Daoy (cell line): ENCODE results near the gene ABHD8. TPM values are rescaled to one million over a fixed set of nuclear protein-coding genes. Genes with fewer than 3 reads are reported as not detected.

Experiments
- DNase-seq: peaks from one replicate; pipeline ENCODE4 v3.0.0-alpha.2; 2015; ENCODE audit warnings: low read depth
- total RNA-seq: library from RNA; depleted of rRNA; stranded (reverse); fragments of >200 nt; shearing (Covaris generic); gene quantifications from 2 replicates; pipeline ENCODE4 v1.2.3, GENCODE V29; 2014; rRNA removed

ABHD8 gene, protein sequence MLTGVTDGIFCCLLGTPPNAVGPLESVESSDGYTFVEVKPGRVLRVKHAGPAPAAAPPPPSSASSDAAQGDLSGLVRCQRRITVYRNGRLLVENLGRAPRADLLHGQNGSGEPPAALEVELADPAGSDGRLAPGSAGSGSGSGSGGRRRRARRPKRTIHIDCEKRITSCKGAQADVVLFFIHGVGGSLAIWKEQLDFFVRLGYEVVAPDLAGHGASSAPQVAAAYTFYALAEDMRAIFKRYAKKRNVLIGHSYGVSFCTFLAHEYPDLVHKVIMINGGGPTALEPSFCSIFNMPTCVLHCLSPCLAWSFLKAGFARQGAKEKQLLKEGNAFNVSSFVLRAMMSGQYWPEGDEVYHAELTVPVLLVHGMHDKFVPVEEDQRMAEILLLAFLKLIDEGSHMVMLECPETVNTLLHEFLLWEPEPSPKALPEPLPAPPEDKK
- total RNA-seq = 7.6 and 11.6 TPM in 2 replicates

GRCh38 chr19:17303167-17303939 is at the start of gene ABHD8:
TSS of gene ABHD8 (minus strand) at chr19:17303425. CDS start at chr19:17301616, 1,809 bp downstream.
- peak; percentile 95 for DNase-seq

DNA sequence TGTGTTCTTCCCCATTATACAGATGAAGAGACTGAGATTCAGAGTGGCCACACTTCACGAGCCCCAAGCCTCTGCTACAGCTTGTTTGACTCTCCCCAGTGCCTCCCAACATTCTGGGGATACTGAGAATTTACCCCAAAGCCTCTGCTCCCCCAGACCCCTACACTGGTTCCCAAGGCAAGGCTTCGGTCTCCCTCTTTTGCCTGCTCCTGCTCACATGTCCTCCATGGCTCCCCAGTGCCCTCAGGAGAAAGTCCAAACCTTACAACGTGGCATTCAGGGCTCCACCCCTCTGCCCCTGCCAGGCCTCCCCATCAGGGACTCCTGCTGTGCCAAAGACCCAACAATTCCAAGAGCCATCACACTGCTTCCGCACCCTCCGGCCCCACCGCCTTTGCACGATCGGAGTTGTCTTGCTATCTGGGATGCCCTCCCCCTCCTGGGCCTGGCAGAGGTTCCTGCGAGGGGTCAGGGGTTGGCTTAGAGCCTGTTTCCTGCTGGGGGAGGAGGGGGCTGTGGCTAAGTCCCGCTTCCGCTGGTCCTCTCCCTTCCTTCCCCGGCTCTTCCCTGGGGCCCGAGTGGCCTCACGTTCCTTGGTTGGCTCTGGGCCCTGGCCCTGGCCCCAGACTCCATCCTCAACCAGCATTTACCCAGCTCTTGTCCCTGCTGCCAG is 49.5 kb upstream of the ABHD8 start:
- DNase-seq = no peak

- DNase-seq = no peak
Measured at GRCh38 chr19:17351815-17352435, 48.7 kb upstream of the ABHD8 start.

DNA sequence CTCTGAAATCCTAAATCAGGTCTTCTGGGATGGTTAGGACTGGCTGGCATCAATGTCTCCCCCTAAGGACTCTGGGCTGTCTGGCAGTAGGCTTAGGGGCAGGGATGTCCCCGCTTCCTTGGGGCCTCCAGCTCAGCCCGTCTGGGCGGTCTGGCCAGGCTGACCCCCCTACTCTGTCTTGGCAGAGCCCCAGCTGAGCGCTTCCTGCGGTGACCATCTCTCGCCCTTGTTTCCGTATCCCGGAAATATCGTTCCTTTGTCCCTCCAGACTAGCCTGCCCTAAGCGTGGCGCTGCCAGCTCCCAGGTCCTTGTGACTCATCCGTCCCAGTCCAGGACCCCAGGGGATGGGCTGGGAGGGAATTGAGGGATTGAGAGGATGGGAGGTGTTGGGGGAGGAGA is 45.5 kb upstream of the ABHD8 start:
- peak; percentile 90 for DNase-seq

- DNase-seq = no peak
Measured at GRCh38 chr19:17347877-17348276, 44.7 kb upstream of the ABHD8 start.

DNA sequence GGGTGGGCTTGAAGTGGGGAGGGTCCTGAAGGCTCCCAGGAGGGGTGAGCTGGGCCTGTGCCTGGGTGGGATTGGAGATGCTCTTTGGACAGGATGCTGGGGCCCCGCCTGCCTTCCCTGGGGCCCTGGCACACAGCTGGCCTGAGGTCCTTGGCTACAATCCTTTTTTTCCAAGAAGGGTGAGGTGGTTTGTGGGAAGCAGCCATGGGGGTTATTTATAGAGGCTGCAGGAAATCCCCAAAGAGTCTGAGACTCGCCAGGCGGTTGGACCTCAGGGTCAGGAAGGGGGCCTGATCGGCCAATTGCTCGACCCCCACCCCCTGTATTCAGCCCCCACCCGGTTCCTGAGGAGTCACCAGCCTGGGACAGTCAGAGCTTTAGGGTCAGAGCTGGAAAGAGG is 44.1 kb upstream of the ABHD8 start:
- DNase-seq = peak; percentile 64

DNA sequence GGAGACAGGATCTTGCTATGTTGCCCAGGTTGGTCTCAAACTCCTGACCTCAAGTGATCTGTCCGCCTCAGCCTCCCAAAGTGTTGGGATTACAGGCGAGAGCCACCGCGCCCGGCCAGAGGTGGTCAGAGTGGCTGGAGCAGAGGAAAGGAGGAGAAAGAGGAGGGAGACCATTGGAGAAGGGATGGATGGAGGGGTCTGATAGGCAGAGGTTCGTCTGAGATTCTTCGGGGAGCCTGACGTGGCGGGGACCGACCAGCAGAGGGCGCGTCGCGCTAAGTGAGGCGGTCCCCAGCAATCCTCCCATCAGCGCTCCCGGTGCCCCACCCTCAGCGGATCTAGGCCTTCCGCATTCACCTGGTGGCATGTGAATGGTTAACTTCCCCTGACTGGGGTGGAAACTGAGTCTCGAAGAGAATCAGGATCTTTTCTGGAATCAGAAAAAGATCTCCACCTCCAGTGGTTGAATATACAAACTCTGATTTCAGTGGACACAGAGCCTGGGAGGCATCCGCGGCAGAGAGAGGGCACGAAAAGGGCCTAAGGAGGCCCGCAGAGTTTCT is 43.0 kb upstream of the ABHD8 start:
- DNase-seq = peak; percentile 83

- no peak for DNase-seq
Measured at GRCh38 chr19:17341845-17342244, 38.6 kb upstream of the ABHD8 start.

- no peak for DNase-seq
Measured at GRCh38 chr19:17341386-17341785, 38.2 kb upstream of the ABHD8 start.

- no peak for DNase-seq
Measured at GRCh38 chr19:17340871-17341357, 37.7 kb upstream of the ABHD8 start.

GRCh38 chr19:17340302-17340870 is 37.2 kb upstream of the ABHD8 start:
- peak; percentile 57 for DNase-seq

DNA sequence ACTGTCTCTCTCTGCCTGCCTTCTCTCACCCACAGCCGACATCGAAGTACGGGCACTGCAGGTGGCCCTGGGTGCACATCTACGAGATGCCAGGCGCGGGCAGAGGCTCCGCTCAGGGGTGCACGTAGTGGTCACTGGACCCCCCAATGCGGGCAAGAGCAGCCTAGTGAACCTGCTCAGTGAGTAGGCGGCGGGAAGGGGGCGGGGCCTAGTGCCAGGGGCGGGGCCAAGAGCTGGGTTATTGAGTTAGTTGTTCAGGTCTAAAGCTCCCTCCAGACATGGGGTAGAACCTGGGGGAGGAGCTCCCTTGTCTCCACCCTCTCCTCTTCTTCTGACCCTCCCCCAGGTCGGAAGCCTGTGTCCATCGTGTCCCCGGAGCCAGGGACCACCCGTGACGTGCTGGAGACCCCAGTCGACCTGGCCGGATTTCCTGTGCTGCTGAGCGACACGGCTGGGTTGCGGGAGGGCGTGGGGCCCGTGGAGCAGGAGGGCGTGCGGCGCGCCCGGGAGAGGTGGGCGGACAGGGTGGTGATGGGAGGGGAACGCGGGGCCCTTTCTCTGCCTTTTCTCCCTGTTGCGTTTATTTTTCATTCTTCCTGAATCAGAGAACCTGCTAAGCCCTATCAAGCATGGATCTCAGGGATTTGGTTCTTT is 36.0 kb upstream of the ABHD8 start:
- no peak for DNase-seq

DNA sequence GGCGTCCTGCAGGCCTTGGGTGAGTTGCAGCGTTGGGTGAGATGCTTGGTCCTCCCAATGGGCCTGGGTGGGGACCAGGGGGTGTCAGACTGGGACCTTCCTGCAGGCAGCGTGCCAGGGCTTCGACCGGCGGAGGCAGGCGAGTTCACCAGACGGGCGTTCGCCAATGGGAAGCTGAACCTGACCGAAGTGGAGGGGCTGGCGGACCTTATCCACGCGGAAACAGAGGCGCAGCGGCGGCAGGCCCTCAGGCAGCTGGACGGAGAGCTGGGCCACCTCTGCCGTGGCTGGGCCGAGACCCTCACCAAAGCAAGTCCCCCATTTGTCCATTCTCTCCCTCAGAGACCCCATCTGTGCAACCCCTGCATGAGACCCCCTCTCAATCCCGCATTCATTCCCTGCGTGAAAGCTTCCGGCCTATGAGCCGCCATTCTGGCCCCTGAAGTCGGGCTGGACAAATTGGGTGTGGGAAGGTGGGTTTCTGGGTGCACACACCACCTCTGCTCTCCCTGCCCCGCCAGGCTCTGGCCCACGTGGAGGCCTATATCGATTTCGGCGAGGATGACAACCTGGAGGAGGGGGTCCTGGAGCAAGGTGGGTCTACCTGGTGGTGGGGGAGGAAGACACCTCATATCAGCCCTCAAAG is 35.3 kb upstream of the ABHD8 start:
- DNase-seq = no peak

DNA sequence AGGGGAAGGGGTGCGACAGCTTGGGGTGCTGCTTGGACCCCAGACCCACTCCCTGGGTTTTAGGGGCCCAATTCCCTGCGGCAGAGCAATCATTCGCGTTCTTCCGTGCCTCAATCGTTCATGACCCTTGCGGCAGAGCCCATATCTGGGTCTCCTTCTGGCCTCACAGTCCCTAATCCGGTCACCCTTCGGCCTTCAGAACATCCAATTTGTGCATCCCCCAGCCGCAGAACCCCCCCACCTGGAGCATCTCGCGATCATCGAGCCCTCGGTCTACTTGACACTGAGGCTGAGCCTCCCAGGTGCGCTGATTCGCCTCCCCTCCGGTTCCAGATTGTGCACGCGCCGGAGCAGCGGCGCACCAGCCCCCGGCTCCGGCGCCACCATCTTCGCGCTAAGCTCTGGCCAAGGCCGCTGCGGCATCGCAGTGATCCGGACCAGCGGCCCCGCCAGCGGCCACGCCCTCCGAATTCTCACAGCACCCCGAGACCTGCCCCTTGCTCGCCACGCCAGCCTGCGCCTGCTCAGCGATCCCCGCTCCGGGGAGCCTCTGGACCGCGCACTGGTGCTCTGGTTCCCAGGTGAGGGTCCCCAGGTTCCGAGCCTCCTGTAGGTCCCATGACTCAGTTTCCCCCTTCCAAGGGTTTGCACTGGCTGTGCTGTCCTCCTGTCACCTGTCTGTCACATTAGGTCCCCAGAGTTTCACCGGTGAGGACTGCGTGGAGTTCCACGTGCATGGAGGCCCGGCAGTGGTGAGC is 34.6 kb upstream of the ABHD8 start:
- DNase-seq = peak; percentile 39

GRCh38 chr19:17336872-17337674 is 33.8 kb upstream of the ABHD8 start, which contains the start of gene GTPBP3:
TSS of gene GTPBP3 (plus strand) at chr19:17337553. CDS start at chr19:17337612, 59 bp downstream.
- peak; percentile 99 for DNase-seq

DNA sequence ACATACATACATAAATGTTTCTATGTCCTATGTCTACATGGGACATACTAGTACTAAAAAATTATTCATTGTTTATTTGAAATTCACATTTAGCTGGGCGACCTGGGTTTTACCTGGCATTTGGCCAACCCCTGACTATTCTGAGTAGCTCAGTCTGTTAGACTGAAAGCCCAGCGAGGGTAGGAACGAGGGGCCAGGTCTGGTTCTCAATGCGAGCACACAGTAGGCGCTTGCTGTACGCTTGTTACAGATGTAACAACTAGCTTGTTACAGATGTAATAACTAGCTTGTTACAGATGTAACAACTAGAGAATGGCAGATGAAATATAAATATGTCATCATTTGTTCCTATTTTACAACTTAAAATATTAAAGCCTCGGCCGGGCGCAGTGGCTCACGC is 32.4 kb upstream of the ABHD8 start:
- DNase-seq = no peak

GRCh38 chr19:17334414-17335409 is 31.5 kb upstream of the ABHD8 start, which contains the start of gene ANO8:
TSS of gene ANO8 (minus strand) at chr19:17334855. CDS start at chr19:17334670, 185 bp downstream.
- peak; percentile 99 for DNase-seq
